Gastroesophageal sphincter (tissue), 4 donors: Measurements from ENCODE around the gene LTA. TPM values are rescaled to one million over a fixed set of nuclear protein-coding genes. Genes with fewer than 3 reads are reported as not detected.

Experiments
- ATAC-seq: fragments of 150-250 bp; one replicate; pipeline ENCODE4 v1.9.1; 2016; ENCODE audit warnings: mild to moderate bottlenecking, moderate library complexity
- H3K27ac ChIP-seq, 4 donors: fragments of 200-600 bp; sonication (generic) in 3 of 4; 1 replicate in 3 of 4; 2 replicates in 1 of 4; pipeline ENCODE4 v1.5.1; 2016 to 2019
- H3K27me3 ChIP-seq: fragments of 200-600 bp; sonication (generic); one replicate; pipeline ENCODE4 v1.5.1; 2019
- H3K36me3 ChIP-seq, 2 donors: fragments of 200-600 bp; sonication (generic); one replicate each; pipeline ENCODE4 v1.5.1; 2019; ENCODE audit warnings: control low read depth in 1 of 2
- H3K4me1 ChIP-seq, 3 donors: fragments of 200-600 bp; sonication (generic); 1 replicate in 2 of 3; 2 replicates in 1 of 3; pipeline ENCODE4 v1.5.1; 2016 to 2019; ENCODE audit warnings: control low read depth in 2 of 3
- H3K4me3 ChIP-seq, 2 donors: fragments of 200-600 bp; sonication (generic); one replicate each; pipeline ENCODE4 v1.5.1; 2019; ENCODE audit warnings: mild to moderate bottlenecking in 1 of 2, moderate library complexity in 1 of 2
- H3K9me3 ChIP-seq, 3 donors: fragments of 200-600 bp; sonication (generic); one replicate each; pipeline ENCODE4 v1.5.1; 2017 to 2019; ENCODE audit warnings: control low read depth in 2 of 3
- CTCF ChIP-seq, 4 experiments: fragments of 200-600 bp in 2 of 4; fragments of 450-650 bp in 2 of 4; sonication (generic) in 1 of 4; IDR thresholded peaks; one replicate each; pipeline ENCODE4 v1.5.1; 2017 to 2019; ENCODE audit warnings: antibody characterized with exemption in 4 of 4, mild to moderate bottlenecking in 2 of 4, moderate library complexity in 2 of 4
- EP300 ChIP-seq: sonication (generic); formaldehyde crosslinking; IDR thresholded peaks from one replicate; pipeline ENCODE4 v1.6.1; 2017; ENCODE audit warnings: antibody characterized with exemption, mild to moderate bottlenecking
- POLR2A ChIP-seq, 2 donors: fragments of 450-650 bp; IDR thresholded peaks; one replicate each; pipeline ENCODE4 v1.6.1; 2017; ENCODE audit warnings: antibody characterized with exemption in 2 of 2, mild to moderate bottlenecking in 2 of 2, moderate library complexity in 1 of 2
- POLR2AphosphoS5 ChIP-seq: sonication (generic); formaldehyde crosslinking; IDR thresholded peaks from one replicate; pipeline ENCODE4 v1.6.1; 2017; ENCODE audit warnings: antibody characterized with exemption
- WGBS, 2 donors: methylation state at CpG; one replicate each; pipeline ENCODE4 v1.1.5; 2018; ENCODE audit warnings: low coverage in 1 of 2; 5-methylcytosine and 5-hydroxymethylcytosine counted together
- total RNA-seq, 4 donors: library from RNA; depleted of rRNA; stranded (reverse); fragments of >200 nt; gene quantifications; one replicate each; pipeline ENCODE4 v1.1.0, GENCODE V29; 2016

Gene LTA
- total RNA-seq, 4 donors from 2014 or later = not detected

DNA sequence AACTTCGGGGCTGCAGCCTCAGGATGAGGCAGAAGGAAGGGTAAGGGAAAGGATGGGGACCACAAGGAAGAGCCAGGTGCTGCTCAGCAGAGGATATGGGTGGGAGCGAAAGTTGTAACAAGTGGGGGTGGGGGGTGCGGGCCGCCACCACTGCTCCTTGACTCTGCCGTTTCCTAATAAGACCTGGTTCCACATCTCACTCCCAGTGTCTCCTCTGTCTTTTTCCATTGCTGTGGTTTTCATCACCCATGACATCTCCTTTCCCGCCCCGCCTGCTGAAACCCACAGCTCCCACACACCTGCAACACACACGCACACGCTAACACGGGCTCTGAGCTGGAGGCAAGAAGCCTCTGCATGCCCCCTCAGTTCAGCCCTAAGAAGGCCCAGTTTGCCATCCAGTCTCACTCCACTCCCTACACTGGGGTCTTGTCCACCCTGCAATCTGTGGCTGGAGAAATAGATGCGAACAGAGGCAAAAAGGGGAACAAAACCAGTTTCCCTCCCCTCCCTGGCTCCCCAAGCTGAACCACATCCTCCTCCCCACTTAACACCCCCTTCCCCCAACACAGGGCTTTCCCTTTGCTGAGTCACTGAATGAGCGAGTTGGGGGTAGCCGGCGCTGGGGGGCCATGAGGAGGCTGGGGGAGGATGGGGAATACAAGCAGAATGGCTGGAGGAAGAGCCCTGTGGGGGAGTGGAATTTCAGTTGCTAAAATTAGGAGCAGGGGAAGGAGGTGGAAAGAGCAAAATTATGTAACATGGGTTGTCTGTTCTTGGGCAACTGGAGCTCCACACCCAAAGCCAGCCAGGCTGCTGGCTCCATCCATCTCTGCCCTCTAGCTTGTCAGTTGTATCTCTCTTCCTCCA is 13.2 kb upstream of the LTA start:
- no peaks in the 10 kb centered on the region for H3K9me3 ChIP-seq
- 57 to 83% methylated on average over 4 to 9 of the region's 14 CpGs for WGBS, 2 donors

GRCh38 chr6:31559606-31559957 is 12.5 kb upstream of the LTA start:
- no peaks in the 10 kb centered on the region for H3K27me3 ChIP-seq
- H3K36me3 ChIP-seq = peaks cover 0 to 66% of the 10 kb centered on the region in 2 donors
- H3K9me3 ChIP-seq = no peaks in the 10 kb centered on the region
- 50 to 60% methylated on average over 2 to 3 of the region's 4 CpGs for WGBS, 2 donors
- TF ChIP-seq POLR2A (IDR thresholded peaks at IDR 0.05) = no peak
- no peak for TF ChIP-seq CTCF (IDR thresholded peaks at IDR 0.05)
- TF ChIP-seq POLR2AphosphoS5 = no peak
- TF ChIP-seq EP300 = no peak
- no peak for ATAC-seq
- H3K4me3 ChIP-seq = no peak overlapping the region
- peak overlapping the region in 3 of 4 donors; percentile 48 to 64 (median 56) for H3K27ac ChIP-seq
- H3K4me1 ChIP-seq = peaks cover 0 to 39% (median 0%) of the 10 kb centered on the region in 3 donors

More for the DNA sequence above, 13.2 kb upstream of the LTA start:
- Histone ChIP-seq H3K4me1 (peaks cover 0 to 39% (median 0%) of the 10 kb centered on the region in 3 donors), H3K27ac (peak overlapping the region in 3 of 4 donors; percentile 48 to 64 (median 56)), H3K27me3 (no peaks in the 10 kb centered on the region), H3K4me3 (no peak overlapping the region), H3K36me3 (peaks cover 0 to 66% of the 10 kb centered on the region in 2 donors)
- TF ChIP-seq POLR2AphosphoS5 (no peak), EP300 (no peak), POLR2A (IDR thresholded peaks at IDR 0.05) (no peak), CTCF (IDR thresholded peaks at IDR 0.05) (no peak)
- peak; percentile 35 for ATAC-seq

- Histone ChIP-seq H3K4me3 (no peak overlapping the region), H3K27ac (peak overlapping the region in 3 of 4 donors; percentile 48 to 64 (median 56)), H3K4me1 (peaks cover 0 to 39% (median 0%) of the 10 kb centered on the region in 3 donors), H3K36me3 (peaks cover 0 to 62% of the 10 kb centered on the region in 2 donors), H3K27me3 (no peaks in the 10 kb centered on the region), H3K9me3 (no peaks in the 10 kb centered on the region)
- 66 to 79% methylated on average over 6 to 7 of the region's 7 CpGs for WGBS, 2 donors
- TF ChIP-seq CTCF (IDR thresholded peaks at IDR 0.05) (no peak), POLR2AphosphoS5 (peak; percentile 65), POLR2A (IDR thresholded peaks at IDR 0.05) (no peak), EP300 (no peak)
- peak; percentile 70 for ATAC-seq
Observed at GRCh38 chr6:31559958-31560696, 12.0 kb upstream of the LTA start.

DNA sequence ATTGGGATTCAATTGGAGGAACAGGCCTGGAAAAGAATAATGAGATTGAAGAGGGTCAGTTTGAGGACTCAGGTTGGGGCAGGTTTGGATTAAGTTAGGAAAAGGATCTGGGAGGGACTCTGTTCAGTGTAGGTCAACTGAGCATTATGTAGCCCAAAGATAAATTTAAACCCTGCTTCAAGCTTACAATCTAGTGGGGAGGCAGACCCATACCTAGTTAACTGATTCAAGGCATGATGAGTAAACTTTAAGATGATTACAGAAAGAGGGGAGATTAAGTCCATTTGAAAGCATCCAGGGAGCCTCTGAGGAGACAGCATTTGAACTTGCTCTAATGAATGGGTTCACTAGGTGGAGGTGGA is 11.4 kb upstream of the LTA start:
- ATAC-seq = no peak
- H3K4me3 ChIP-seq = no peak overlapping the region
- H3K36me3 ChIP-seq = peaks cover 0 to 57% of the 10 kb centered on the region in 2 donors
- no peaks in the 10 kb centered on the region for H3K27me3 ChIP-seq
- TF ChIP-seq POLR2AphosphoS5 (no peak), CTCF (IDR thresholded peaks at IDR 0.05) (no peak), POLR2A (IDR thresholded peaks at IDR 0.05) (no peak), EP300 (no peak)
- peaks cover 0 to 39% (median 0%) of the 10 kb centered on the region in 3 donors for H3K4me1 ChIP-seq
- H3K9me3 ChIP-seq = no peaks in the 10 kb centered on the region
- peak overlapping the region in 3 of 4 donors; percentile 48 to 64 (median 56) for H3K27ac ChIP-seq
